ENCODE results near the gene CCDC78.

Gene CCDC78

GRCh38 chr16:726438-727290 lies at the start of gene CCDC78, which contains the start of gene HAGHL:
CCDC78 (minus strand) TSS chr16:726443; CDS start chr16:726367, 76 bp downstream.
HAGHL (plus strand) TSS chr16:727106; CDS start chr16:727510, 404 bp downstream.
- peak; percentile 86 for DNase-seq (ENCODE audit: low spot score)

- no peak for DNase-seq (ENCODE audit: low spot score)
Observed at GRCh38 chr16:775236-775796, 49.1 kb upstream of the CCDC78 start.

DNA sequence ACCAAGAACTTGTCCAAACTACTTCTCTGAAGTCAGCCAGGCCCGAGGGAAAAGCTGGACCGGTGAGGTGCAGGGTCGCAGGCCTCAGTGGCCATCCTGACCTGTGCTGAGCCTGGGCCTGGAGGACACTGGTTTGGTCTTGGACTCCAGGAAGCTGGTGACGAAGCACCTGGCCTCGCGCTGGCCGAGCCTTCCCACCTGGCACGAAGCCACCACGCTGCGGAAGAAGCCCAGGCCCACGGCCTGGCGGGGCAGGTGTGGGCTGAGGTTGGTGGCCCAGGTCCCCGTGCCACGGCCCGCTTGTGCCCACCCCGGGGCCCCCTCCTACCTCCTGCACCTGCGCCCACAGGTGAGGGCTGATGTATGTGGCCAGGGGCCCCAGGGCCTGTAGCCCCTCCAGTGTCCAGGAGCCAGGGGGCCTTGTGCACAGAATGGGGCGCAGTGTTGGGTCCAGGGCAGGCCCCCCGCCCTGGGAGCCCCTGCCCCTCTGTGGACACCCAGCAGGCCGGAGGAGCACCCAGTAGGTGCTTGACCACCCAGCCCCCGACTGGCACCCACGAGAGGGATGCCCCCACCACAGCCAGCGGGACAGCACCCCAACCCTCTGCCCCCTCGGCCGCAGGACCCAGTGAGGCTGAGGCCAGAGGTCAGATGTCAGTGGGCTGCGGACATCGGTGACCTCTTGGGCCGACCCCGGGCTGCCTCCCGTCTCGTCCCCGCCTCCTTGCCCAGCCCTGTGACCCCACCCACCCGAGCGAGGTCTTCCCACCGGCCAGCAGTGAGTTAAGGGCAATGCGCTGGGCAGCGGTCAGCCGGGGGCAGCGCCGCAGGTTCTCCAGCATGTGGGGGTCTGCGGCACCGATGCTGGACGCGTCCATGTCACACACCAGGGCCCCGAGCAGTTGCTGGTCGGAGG lies 48.1 kb upstream of the CCDC78 start:
- DNase-seq (ENCODE audit: low spot score) = no peak

DNA sequence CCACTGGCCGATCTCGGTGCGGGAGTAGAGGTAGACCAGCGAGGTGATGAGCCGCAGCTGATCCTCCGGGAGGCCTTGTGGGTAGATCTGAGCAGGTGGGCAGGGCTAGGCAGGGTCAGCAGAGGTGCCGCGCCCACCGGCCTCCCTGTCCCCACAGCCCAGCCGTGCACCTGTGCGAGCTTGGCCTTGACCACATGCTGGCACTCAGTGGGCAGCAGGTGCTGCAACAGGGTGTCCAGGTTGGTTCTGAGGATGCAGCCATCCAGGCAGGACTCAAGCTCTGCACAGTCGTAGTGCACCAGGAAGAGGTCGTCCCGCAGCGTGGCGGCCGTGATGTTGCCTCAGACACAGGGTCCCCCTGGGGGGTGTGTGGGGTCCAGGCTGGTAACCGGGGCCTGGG lies 46.7 kb upstream of the CCDC78 start:
- DNase-seq (ENCODE audit: low spot score) = no peak

DNA sequence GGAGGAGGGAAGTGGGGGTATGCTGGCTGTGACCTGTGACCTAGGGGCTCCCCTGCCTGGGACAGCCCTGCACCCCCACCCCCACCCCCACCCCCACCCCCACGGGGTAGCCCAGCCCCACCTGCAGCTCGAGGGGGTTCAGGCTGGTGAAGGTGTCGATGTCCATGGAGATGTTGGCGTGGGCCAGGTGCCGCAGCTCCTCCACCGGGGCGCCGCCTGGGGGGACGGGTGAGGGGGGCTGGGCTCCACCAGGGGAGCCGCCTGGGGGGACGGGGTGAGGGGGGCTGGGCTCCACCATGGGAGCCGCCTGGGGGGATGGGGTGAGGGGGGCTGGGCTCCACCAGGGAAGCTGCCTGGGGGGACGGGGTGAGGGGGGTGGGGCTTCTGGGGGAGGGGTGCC lies 44.2 kb upstream of the CCDC78 start:
- no peak for DNase-seq (ENCODE audit: low spot score)

GRCh38 chr16:769934-770333 lies 43.7 kb upstream of the CCDC78 start:
- DNase-seq (ENCODE audit: low spot score) = no peak

GRCh38 chr16:769184-769784 lies 43.0 kb upstream of the CCDC78 start:
- no peak for DNase-seq (ENCODE audit: low spot score)

GRCh38 chr16:768428-768827 lies 42.2 kb upstream of the CCDC78 start:
- no peak for DNase-seq (ENCODE audit: low spot score)

DNA sequence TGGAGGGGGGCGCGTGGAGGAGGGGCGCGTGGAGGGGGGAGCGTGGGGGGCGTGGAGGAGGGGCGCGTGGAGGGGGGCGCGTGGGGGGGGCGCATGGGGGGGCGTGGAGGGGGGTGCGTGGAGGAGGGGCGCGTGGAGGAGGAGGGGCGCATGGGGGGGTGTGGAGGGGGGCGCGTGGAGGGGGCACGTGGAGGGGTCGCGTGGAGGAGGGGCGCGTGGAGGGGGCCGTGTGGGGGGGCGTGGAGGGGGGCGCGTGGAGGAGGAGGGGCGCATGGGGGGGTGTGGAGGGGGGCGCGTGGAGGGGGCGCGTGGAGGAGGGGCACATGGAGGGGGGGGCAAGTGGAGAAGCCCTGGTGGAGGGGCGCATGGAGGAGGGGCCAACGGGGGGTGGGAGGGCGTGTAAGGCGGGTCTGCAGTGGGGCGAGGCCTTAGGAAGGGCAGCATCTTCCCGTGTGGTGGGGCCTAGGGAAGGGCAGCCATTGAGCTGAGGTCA lies 41.5 kb upstream of the CCDC78 start:
- DNase-seq (ENCODE audit: low spot score) = no peak

DNA sequence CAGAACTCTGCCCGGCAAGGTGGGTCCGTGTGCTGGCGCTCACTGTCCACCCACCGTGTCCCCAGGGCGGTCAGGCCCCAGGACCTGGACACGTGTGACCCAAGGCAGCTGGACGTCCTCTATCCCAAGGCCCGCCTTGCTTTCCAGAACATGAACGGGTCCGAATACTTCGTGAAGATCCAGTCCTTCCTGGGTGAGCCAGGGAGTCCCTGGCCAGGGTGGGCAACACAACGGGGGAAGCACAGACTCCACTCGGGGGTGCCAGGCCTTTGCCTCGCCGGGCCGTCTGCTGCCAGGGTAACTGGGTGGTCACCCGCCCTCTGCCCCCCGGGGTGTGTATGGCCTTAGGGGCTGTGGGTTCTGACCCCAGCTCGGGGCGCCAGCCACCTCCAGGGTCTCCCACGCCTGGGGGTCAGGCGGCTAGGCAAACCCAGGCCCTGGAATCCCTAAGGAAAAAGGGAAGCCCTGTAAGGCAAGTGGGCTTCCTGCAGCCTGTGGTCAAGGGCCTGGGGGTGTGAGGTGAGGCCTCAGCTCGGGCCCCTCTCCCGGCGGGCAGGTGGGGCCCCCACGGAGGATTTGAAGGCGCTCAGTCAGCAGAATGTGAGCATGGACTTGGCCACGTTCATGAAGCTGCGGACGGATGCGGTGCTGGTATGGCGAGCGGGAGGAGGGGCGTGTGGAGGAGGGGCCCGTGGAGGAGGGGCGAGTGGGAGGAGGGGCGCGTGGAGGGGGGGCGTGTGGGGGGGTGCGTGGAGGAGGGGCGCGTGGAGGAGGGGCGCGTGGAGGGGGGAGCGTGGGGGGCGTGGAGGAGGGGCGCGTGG lies 40.8 kb upstream of the CCDC78 start:
- DNase-seq (ENCODE audit: low spot score) = no peak

DNA sequence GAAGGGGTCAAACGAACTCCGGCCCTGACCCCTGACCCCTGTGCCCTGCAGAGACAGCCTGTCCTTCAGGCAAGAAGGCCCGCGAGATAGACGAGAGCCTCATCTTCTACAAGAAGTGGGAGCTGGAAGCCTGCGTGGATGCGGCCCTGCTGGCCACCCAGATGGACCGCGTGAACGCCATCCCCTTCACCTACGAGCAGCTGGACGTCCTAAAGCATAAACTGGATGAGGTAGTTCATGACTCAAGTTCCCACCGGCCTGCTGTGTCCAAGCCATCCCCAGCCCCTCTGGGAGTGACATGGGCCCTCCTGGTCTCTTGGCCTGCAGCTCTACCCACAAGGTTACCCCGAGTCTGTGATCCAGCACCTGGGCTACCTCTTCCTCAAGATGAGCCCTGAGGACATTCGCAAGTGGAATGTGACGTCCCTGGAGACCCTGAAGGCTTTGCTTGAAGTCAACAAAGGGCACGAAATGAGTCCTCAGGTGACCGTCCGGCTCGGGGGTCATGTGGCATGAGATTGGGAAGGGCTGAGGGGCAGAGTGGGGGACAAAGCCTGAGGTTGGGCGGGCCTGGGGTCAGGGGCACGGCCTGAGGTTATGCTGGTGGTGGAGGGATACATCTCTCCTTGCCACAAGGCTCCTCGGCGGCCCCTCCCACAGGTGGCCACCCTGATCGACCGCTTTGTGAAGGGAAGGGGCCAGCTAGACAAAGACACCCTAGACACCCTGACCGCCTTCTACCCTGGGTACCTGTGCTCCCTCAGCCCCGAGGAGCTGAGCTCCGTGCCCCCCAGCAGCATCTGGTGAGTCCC lies 40.0 kb upstream of the CCDC78 start:
- no peak for DNase-seq (ENCODE audit: low spot score)

DNA sequence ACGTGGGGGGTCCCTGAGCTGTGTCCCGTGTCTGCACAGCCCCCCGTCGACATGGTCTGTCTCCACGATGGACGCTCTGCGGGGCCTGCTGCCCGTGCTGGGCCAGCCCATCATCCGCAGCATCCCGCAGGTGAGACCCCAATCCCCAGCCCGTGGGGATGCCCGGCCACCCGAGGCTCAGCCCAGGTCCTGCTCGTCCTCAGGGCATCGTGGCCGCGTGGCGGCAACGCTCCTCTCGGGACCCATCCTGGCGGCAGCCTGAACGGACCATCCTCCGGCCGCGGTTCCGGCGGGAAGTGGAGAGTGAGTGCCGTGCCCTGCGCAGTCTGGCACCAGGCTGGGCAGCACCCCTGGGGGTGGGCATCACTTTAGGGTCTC lies 39.2 kb upstream of the CCDC78 start:
- DNase-seq (ENCODE audit: low spot score) = no peak

DNA sequence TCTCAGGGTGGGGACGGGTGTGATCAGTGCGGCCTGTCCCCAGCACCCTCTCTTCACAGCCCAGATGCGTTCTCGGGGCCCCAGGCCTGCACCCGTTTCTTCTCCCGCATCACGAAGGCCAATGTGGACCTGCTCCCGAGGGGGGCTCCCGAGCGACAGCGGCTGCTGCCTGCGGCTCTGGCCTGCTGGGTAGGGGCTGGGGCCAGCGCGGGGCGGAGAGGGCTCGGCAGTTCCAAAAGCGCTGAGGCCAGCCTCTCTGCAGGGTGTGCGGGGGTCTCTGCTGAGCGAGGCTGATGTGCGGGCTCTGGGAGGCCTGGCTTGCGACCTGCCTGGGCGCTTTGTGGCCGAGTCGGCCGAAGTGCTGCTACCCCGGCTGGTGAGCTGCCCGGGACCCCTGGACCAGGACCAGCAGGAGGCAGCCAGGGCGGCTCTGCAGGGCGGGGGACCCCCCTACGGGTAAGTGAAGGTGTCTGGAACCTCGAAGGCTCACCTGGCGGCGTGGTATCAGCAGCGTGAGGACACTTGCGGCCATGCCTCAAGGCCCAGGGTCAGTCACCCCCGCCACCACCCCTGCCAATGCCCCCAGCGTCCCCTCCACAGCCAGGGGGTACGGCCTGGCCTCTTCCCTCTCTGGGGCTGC lies 38.7 kb upstream of the CCDC78 start:
- DNase-seq (ENCODE audit: low spot score) = no peak

DNA sequence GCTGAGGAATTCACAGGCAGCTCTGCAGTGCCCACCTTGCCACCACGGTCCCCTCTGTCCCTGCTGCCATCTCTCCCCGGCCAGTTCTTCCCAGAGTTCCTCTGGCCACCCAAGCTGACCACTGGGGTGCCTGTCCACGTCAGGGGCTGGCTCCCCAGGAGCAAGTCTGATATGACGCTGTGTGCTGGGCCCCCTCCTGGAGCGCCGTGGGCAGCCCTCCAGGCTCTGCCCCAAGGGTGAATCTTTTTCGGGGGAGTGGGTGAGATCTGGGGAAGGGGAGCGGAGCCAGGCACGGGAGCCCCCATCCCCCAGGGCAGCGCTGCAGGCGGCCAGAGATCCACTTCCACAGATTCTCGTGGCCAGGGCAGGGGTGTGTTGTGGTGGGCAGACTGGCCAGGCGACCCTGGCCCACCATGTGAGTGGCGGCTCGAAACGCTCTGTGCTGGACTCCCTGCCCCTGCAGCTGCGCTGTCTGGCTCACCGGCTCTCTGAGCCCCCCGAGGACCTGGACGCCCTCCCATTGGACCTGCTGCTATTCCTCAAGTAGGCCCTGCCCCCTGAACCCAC lies 38.0 kb upstream of the CCDC78 start:
- DNase-seq (ENCODE audit: low spot score) = no peak

GRCh38 chr16:763369-764183 lies 37.3 kb upstream of the CCDC78 start:
- DNase-seq (ENCODE audit: low spot score) = no peak

DNA sequence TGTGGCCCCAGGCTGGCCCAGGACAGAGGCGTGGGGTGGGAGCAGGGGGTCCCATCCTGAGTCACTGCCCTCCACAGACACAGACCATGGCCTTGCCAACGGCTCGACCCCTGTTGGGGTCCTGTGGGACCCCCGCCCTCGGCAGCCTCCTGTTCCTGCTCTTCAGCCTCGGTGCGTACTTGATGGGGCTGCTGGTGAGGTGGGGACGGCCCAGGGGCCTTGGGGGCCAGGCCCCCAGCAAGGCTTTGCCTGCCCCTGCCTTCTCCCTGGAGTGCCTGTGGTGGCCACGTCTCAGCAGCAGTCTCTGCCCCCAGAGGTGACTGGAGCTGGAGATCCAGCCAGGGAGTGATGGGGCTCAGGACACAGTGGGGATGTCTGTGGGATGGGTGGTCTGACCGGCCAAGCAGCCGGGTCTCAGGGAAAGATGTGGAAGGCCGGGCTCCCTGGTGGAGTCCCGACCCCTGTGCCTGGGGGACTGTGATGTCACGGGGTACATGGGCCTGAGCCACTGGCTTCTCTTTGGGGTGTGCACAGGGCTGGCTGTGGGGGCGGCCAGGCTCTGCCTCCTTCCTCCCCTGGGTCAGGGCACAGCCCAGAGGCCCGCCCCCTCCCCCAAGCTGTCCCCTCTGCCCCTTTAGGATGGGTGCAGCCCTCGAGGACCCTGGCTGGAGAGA lies 36.5 kb upstream of the CCDC78 start:
- DNase-seq (ENCODE audit: low spot score) = no peak

DNA sequence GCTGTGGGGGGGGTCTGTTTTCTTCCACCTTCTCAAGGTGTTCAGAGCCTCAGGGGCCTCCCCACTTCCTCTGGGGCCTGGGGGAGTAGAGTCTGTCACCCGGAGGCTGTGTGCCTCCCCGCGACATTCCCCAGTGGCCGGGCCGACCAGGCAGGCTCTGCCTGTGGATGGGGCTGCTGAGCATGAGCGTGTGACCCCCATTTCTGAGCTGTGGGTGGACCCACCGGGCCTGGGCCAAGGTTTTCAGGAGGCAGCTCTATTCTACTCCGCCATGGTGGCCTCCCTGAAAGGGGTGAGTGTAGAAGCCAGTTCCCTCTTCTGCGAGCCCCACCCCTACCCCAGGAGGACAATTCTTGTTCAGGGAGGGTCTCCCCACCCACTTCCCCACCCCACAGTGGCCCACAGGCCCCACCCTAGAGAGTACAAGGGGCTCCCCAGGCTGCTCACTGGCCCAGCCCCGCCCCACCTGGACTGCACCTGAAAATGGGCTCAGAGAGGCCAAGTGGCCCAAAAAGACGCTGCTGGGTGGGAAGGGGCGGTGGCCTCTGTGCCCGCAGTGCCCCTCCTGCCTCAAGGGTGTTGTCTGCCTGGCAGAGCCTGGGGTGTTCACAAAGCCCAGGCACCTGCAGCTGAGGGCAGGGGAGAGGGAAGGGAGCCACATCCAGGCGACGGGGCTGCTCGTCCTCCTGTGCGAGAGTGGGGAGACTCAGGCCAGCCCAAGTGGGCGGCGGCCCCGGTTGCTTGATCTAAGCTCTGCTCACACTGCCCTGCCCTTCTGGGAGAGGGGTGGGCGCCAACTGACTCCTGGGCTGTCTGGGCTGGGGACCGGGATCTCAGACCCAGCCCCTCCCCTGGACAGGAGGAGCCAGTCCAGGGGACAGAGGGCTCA lies 35.6 kb upstream of the CCDC78 start:
- DNase-seq (ENCODE audit: low spot score) = no peak
